ENCODE data around the gene HCAR3. TPM values are rescaled to one million over a fixed set of nuclear protein-coding genes. Genes with fewer than 3 reads are reported as not detected.
"Not testable (repeated sequence)": the region's sequence is repeated elsewhere in the genome, so short reads cannot be mapped to it uniquely, and the experiment has no call there.

Gene HCAR3
- total RNA-seq (2022): 0.28 and 0.32 TPM in 2 replicates
- Bru-seq, nascent RNA: percentile 29 among the genes with signal in this experiment
- BruChase-seq, experiment 1, labeled RNA remaining after a 2-hour chase: percentile 34 among the genes with signal in this experiment
- BruChase-seq, experiment 2, labeled RNA remaining after a 6-hour chase: percentile 25 among the genes with signal in this experiment
- long read RNA-seq: 0 reads

DNA sequence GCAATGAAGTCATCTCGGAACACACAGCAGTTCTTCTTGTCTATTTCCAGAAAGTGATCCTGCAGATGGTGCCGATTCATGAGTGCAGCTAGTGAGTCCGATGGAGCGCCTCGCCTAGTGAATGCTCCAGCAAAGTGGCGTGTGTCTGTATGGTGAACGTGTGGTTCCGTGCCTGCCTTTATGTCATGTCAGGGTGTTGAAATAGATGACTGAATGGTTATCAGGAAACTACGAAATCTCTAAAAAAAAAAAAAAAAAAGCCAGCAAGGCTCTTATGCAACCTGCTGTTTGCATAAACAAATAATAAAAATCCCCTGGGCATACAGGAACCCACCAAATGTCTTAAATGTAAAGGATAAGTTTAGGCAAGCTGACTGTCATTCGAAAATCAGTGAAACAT, at the start of gene HCAR3:
HCAR3 (minus strand) TSS at position 154 of the 400 bp plus-strand sequence; CDS start at position 80, 74 bp downstream.
- BruUV-seq (replicated peaks); H3K36me3 Mint-ChIP-seq (ENCODE audit: insufficient read depth, unreplicated experiment); H3K4me3 Mint-ChIP-seq (ENCODE audit: unreplicated experiment): not testable (repeated sequence)

DNA sequence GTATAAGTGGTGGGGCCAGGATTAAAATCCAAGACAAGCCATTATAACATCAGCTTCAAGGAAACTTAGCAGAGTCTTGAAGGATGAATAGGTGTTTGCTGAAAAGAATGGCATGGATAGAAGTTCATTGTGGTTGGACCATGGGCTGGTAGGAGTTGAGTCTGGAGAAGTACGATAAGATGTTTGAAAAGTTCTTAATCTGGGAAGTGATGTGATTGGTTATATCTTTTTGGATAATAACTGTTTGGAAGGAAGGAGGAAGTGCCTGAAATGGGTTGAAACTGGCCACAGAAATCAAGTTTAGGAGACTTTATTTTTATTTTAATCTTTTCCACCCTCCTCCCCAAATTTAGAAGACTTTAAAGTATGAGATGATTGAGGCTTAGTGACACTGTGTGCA, 41.0 kb upstream of the HCAR3 start:
- Mint-ChIP-seq H3K27ac (ENCODE audit: unreplicated experiment) (no peak overlapping the region), H3K4me3 (ENCODE audit: unreplicated experiment) (no peak overlapping the region), H3K36me3 (ENCODE audit: insufficient read depth, unreplicated experiment) (peaks cover 76% of the 10 kb centered on the region), H3K9me3 (ENCODE audit: unreplicated experiment) (no peaks in the 10 kb centered on the region), H3K27me3 (ENCODE audit: insufficient read depth, unreplicated experiment) (no peaks in the 10 kb centered on the region), H3K4me1 (ENCODE audit: low read depth, unreplicated experiment) (peaks cover 7% of the 10 kb centered on the region)
- Histone ChIP-seq H3K27me3 (replicated peaks; ENCODE audit: control insufficient read depth, insufficient read depth, low read length) (no peaks in the 10 kb centered on the region), H3K36me3 (ENCODE audit: control insufficient read depth, insufficient read depth, low read length) (no peaks in the 10 kb centered on the region), H3K4me1 (peaks cover 8% of the 10 kb centered on the region; the same call in 1 of the 2 replicates), H3K4me3 (ENCODE audit: low read depth, low read length) (no peak overlapping the region), H3K9me3 (no peaks in the 10 kb centered on the region)
- no peak for DNase-seq
- TF ChIP-seq CTCF (IDR thresholded peaks at IDR 0.05; ENCODE audit: insufficient read depth in 1 of 2, low read depth in 1 of 2, low read length in 1 of 2, severe bottlenecking in 1 of 2, unreplicated experiment in 1 of 2): no peak
- POLR2A ChIA-PET: no interaction called here
- CTCF ChIA-PET: no interaction called here
- intact Hi-C loops (cut with micrococcal nuclease; ENCODE audit: unreplicated experiment): no loop called here
- BruUV-seq (replicated peaks): no TSS peak

More for the DNA sequence above, at the start of gene HCAR3:
- H3K4me1 ChIP-seq: peaks cover 16% of the 10 kb centered on the region
- H3K4me1 Mint-ChIP-seq (ENCODE audit: low read depth, unreplicated experiment); intact Hi-C loops (cut with micrococcal nuclease; ENCODE audit: unreplicated experiment); H3K27me3 ChIP-seq (replicated peaks; ENCODE audit: control insufficient read depth, insufficient read depth, low read length); H3K4me3 ChIP-seq (ENCODE audit: low read depth, low read length); H3K27me3 Mint-ChIP-seq (ENCODE audit: insufficient read depth, unreplicated experiment); H3K9me3 ChIP-seq; H3K36me3 ChIP-seq (ENCODE audit: control insufficient read depth, insufficient read depth, low read length); H3K9me3 Mint-ChIP-seq (ENCODE audit: unreplicated experiment); CTCF ChIA-PET; DNase-seq; POLR2A ChIA-PET; H3K27ac Mint-ChIP-seq (ENCODE audit: unreplicated experiment): not testable (repeated sequence)

GRCh38 chr12:122754790-122755189, 38.2 kb upstream of the HCAR3 start:
- intact Hi-C loops (cut with micrococcal nuclease; ENCODE audit: unreplicated experiment): loop anchor here (5.0 kb wide), 1 partner anchor 77 kb away; no protein-coding TSS in a partner anchor

More at GRCh38 chr12:122754790-122755189, 38.2 kb upstream of the HCAR3 start:
- ChIA-PET CTCF (no interaction called here), POLR2A (no interaction called here)
- no peak for DNase-seq
- Mint-ChIP-seq H3K9me3 (ENCODE audit: unreplicated experiment) (no peaks in the 10 kb centered on the region), H3K4me1 (ENCODE audit: low read depth, unreplicated experiment) (peaks cover 29% of the 10 kb centered on the region), H3K4me3 (ENCODE audit: unreplicated experiment) (no peak overlapping the region), H3K36me3 (ENCODE audit: insufficient read depth, unreplicated experiment) (peaks cover 65% of the 10 kb centered on the region), H3K27me3 (ENCODE audit: insufficient read depth, unreplicated experiment) (no peaks in the 10 kb centered on the region), H3K27ac (ENCODE audit: unreplicated experiment) (no peak overlapping the region)
- Histone ChIP-seq H3K4me3 (ENCODE audit: low read depth, low read length) (no peak overlapping the region), H3K4me1 (peaks cover 24% of the 10 kb centered on the region), H3K27me3 (replicated peaks; ENCODE audit: control insufficient read depth, insufficient read depth, low read length) (no peaks in the 10 kb centered on the region), H3K36me3 (ENCODE audit: control insufficient read depth, insufficient read depth, low read length) (no peaks in the 10 kb centered on the region), H3K9me3 (no peaks in the 10 kb centered on the region)
- no TSS peak for BruUV-seq (replicated peaks)
- no peak for TF ChIP-seq CTCF (IDR thresholded peaks at IDR 0.05; ENCODE audit: insufficient read depth in 1 of 2, low read depth in 1 of 2, low read length in 1 of 2, severe bottlenecking in 1 of 2, unreplicated experiment in 1 of 2)
